Measurements from ENCODE around the gene NBDY.
A peak's percentile ranks its signal among the peaks of the same experiment; 100 is the strongest.

NBDY gene

GRCh38 chrX:56785442-56785841, 56.4 kb downstream of the NBDY start:
- TF ChIP-seq FOXA1 (IDR thresholded peaks at IDR 0.05) (no peak), PKNOX1 (IDR thresholded peaks at IDR 0.05) (no peak), TARDBP (IDR thresholded peaks at IDR 0.05) (no peak), SP1 (IDR thresholded peaks at IDR 0.05) (no peak), NFRKB (IDR thresholded peaks at IDR 0.05) (no peak), ZNF384 (IDR thresholded peaks at IDR 0.05) (no peak), FOXM1 (IDR thresholded peaks at IDR 0.05; ENCODE audit: borderline replicate concordance) (no peak), FOXK2 (IDR thresholded peaks at IDR 0.05) (no peak), SUZ12 (IDR thresholded peaks at IDR 0.05) (no peak), ELF4 (IDR thresholded peaks at IDR 0.05) (no peak), ARNT (IDR thresholded peaks at IDR 0.05) (no peak), L3MBTL2 (conservative IDR thresholded peaks at IDR 0.05) (no peak), CTBP1 (IDR thresholded peaks at IDR 0.05; ENCODE audit: borderline replicate concordance) (no peak), BHLHE40 (IDR thresholded peaks at IDR 0.05; ENCODE audit: borderline replicate concordance) (no peak)
- ChIA-PET CTCF (no interaction called here), POLR2A (no interaction called here)
- DNase-seq (ENCODE audit: extremely low spot score), result no peak

GRCh38 chrX:56786889-56787733, 58.1 kb downstream of the NBDY start:
- ChIA-PET CTCF (no interaction called here), POLR2A (no interaction called here)
- no peak for TF ChIP-seq FOXM1 (IDR thresholded peaks at IDR 0.05; ENCODE audit: borderline replicate concordance)
- TF ChIP-seq L3MBTL2 (conservative IDR thresholded peaks at IDR 0.05), result no peak
- TF ChIP-seq SUZ12 (IDR thresholded peaks at IDR 0.05), result no peak
- no peak for TF ChIP-seq BHLHE40 (IDR thresholded peaks at IDR 0.05; ENCODE audit: borderline replicate concordance)
- TF ChIP-seq LEF1 (IDR thresholded peaks at IDR 0.05; ENCODE audit: borderline replicate concordance), result no peak
- TF ChIP-seq CTBP1 (IDR thresholded peaks at IDR 0.05; ENCODE audit: borderline replicate concordance), result no peak
- no peak for TF ChIP-seq SP1 (IDR thresholded peaks at IDR 0.05)
- no peak for TF ChIP-seq NFRKB (IDR thresholded peaks at IDR 0.05)
- TF ChIP-seq ZNF384 (IDR thresholded peaks at IDR 0.05), result no peak
- no peak for TF ChIP-seq FOXA1 (IDR thresholded peaks at IDR 0.05)
- no peak for TF ChIP-seq ARNT (IDR thresholded peaks at IDR 0.05)
- DNase-seq (ENCODE audit: extremely low spot score), result no peak

- ChIA-PET POLR2A (no interaction called here), CTCF (no interaction called here)
- no peak for DNase-seq (ENCODE audit: extremely low spot score)
- TF ChIP-seq FOXA1 (IDR thresholded peaks at IDR 0.05), result no peak
Observed at GRCh38 chrX:56787734-56788152, 58.7 kb downstream of the NBDY start.

- no peak for DNase-seq (ENCODE audit: extremely low spot score)
- POLR2A ChIA-PET, result no interaction called here
- CTCF ChIA-PET, result interaction anchor here (0.6 kb wide), 1 partner anchor 183 kb away, joined by 4 read pairs; no protein-coding TSS in a partner anchor
- TF ChIP-seq HDGF (IDR thresholded peaks at IDR 0.05; ENCODE audit: borderline replicate concordance) (no peak), FOXM1 (IDR thresholded peaks at IDR 0.05; ENCODE audit: borderline replicate concordance) (no peak), ELF4 (IDR thresholded peaks at IDR 0.05) (no peak), PKNOX1 (IDR thresholded peaks at IDR 0.05) (no peak), ZNF384 (IDR thresholded peaks at IDR 0.05) (no peak), FOXA1 (IDR thresholded peaks at IDR 0.05) (no peak), FOXK2 (IDR thresholded peaks at IDR 0.05) (no peak)
Observed at GRCh38 chrX:56788229-56788628, 59.2 kb downstream of the NBDY start.

- peak; percentile 36 for DNase-seq (ENCODE audit: extremely low spot score)
- ChIA-PET CTCF (interaction anchor here (0.6 kb wide), 1 partner anchor 183 kb away, joined by 4 read pairs; no protein-coding TSS in a partner anchor), POLR2A (no interaction called here)
- TF ChIP-seq SUZ12 (IDR thresholded peaks at IDR 0.05) (no peak), ZNF384 (IDR thresholded peaks at IDR 0.05) (no peak), LEF1 (IDR thresholded peaks at IDR 0.05; ENCODE audit: borderline replicate concordance) (no peak), FOXA1 (IDR thresholded peaks at IDR 0.05) (no peak), NFRKB (IDR thresholded peaks at IDR 0.05) (no peak), L3MBTL2 (conservative IDR thresholded peaks at IDR 0.05) (no peak), TARDBP (IDR thresholded peaks at IDR 0.05) (no peak), HDGF (IDR thresholded peaks at IDR 0.05; ENCODE audit: borderline replicate concordance) (no peak)
Observed at GRCh38 chrX:56788717-56789122, 59.7 kb downstream of the NBDY start.

GRCh38 chrX:56789518-56790070, 60.6 kb downstream of the NBDY start:
- ChIA-PET POLR2A (no interaction called here), CTCF (no interaction called here)
- TF ChIP-seq NFRKB (IDR thresholded peaks at IDR 0.05) (no peak), TARDBP (IDR thresholded peaks at IDR 0.05) (no peak), FOXM1 (IDR thresholded peaks at IDR 0.05; ENCODE audit: borderline replicate concordance) (no peak), ZNF384 (IDR thresholded peaks at IDR 0.05) (no peak), PKNOX1 (IDR thresholded peaks at IDR 0.05) (no peak), BHLHE40 (IDR thresholded peaks at IDR 0.05; ENCODE audit: borderline replicate concordance) (no peak), FOXA1 (IDR thresholded peaks at IDR 0.05) (no peak), HDGF (IDR thresholded peaks at IDR 0.05; ENCODE audit: borderline replicate concordance) (no peak), L3MBTL2 (conservative IDR thresholded peaks at IDR 0.05) (no peak), CTBP1 (IDR thresholded peaks at IDR 0.05; ENCODE audit: borderline replicate concordance) (no peak), SP1 (IDR thresholded peaks at IDR 0.05) (no peak), LEF1 (IDR thresholded peaks at IDR 0.05; ENCODE audit: borderline replicate concordance) (no peak), SUZ12 (IDR thresholded peaks at IDR 0.05) (no peak), FOXK2 (IDR thresholded peaks at IDR 0.05) (no peak), ELF4 (IDR thresholded peaks at IDR 0.05) (no peak), ARNT (IDR thresholded peaks at IDR 0.05) (no peak)

More at GRCh38 chrX:56789518-56790070, 60.6 kb downstream of the NBDY start:
- no peak for DNase-seq (ENCODE audit: extremely low spot score)

All from HEK293T (cell line).